ENCODE results near the gene DPYSL4.

DPYSL4 gene

GRCh38 chr10:132204781-132205473, 18.2 kb downstream of the DPYSL4 start:
- no peak for DNase-seq (ENCODE audit: low read depth, low spot score)
- H3K4me3 ChIP-seq (ENCODE audit: insufficient read length, low read depth): no peak overlapping the region
- no peak overlapping the region for H3K9ac ChIP-seq (ENCODE audit: insufficient read length, low read depth)
- H3K27me3 ChIP-seq (ENCODE audit: insufficient read depth, insufficient read length): no peaks in the 10 kb centered on the region
- no peaks in the 10 kb centered on the region for H3K9me3 ChIP-seq (ENCODE audit: insufficient read depth, low read length)
- peaks cover 3% of the 10 kb centered on the region for H3K4me1 ChIP-seq (ENCODE audit: insufficient read depth, insufficient read length)
- H3K36me3 ChIP-seq (ENCODE audit: insufficient read depth, insufficient read length, low read length): no peaks in the 10 kb centered on the region
- TF ChIP-seq YY1 (IDR thresholded peaks at IDR 0.05; ENCODE audit: insufficient read depth, insufficient read length) (no peak), SUZ12 (IDR thresholded peaks at IDR 0.05; ENCODE audit: extremely low read depth, insufficient read depth, insufficient read length) (no peak), ZNF274 (IDR thresholded peaks at IDR 0.05; ENCODE audit: low read depth, low read length) (no peak)

GRCh38 chr10:132205650-132206376, 19.1 kb downstream of the DPYSL4 start:
- H3K27me3 ChIP-seq (ENCODE audit: insufficient read depth, insufficient read length): no peaks in the 10 kb centered on the region
- DNase-seq (ENCODE audit: low read depth, low spot score): no peak
- H3K4me1 ChIP-seq (ENCODE audit: insufficient read depth, insufficient read length): peaks cover 3% of the 10 kb centered on the region
- TF ChIP-seq YY1 (IDR thresholded peaks at IDR 0.05; ENCODE audit: insufficient read depth, insufficient read length) (no peak), SUZ12 (IDR thresholded peaks at IDR 0.05; ENCODE audit: extremely low read depth, insufficient read depth, insufficient read length) (no peak)
- H3K9me3 ChIP-seq (ENCODE audit: insufficient read depth, low read length): no peaks in the 10 kb centered on the region
- no peaks in the 10 kb centered on the region for H3K36me3 ChIP-seq (ENCODE audit: insufficient read depth, insufficient read length, low read length)
- H3K9ac ChIP-seq (ENCODE audit: insufficient read length, low read depth): no peak overlapping the region
- H3K4me3 ChIP-seq (ENCODE audit: insufficient read length, low read depth): no peak overlapping the region

- Histone ChIP-seq H3K4me1 (ENCODE audit: insufficient read depth, insufficient read length) (peaks cover 3% of the 10 kb centered on the region), H3K4me3 (ENCODE audit: insufficient read length, low read depth) (no peak overlapping the region), H3K9me3 (ENCODE audit: insufficient read depth, low read length) (no peaks in the 10 kb centered on the region), H3K36me3 (ENCODE audit: insufficient read depth, insufficient read length, low read length) (no peaks in the 10 kb centered on the region), H3K27me3 (ENCODE audit: insufficient read depth, insufficient read length) (no peaks in the 10 kb centered on the region), H3K9ac (ENCODE audit: insufficient read length, low read depth) (no peak overlapping the region)
- TF ChIP-seq YY1 (IDR thresholded peaks at IDR 0.05; ENCODE audit: insufficient read depth, insufficient read length) (no peak), SUZ12 (IDR thresholded peaks at IDR 0.05; ENCODE audit: extremely low read depth, insufficient read depth, insufficient read length) (no peak), ZNF274 (IDR thresholded peaks at IDR 0.05; ENCODE audit: low read depth, low read length) (no peak)
- DNase-seq (ENCODE audit: low read depth, low spot score): no peak
Measured at GRCh38 chr10:132206377-132206745, 19.6 kb downstream of the DPYSL4 start.

GRCh38 chr10:132206806-132207535, 20.2 kb downstream of the DPYSL4 start:
- H3K4me1 ChIP-seq (ENCODE audit: insufficient read depth, insufficient read length): peaks cover 3% of the 10 kb centered on the region

GRCh38 chr10:132207536-132208461, 21.1 kb downstream of the DPYSL4 start:
- Histone ChIP-seq H3K4me3 (ENCODE audit: insufficient read length, low read depth) (no peak overlapping the region), H3K27me3 (ENCODE audit: insufficient read depth, insufficient read length) (no peaks in the 10 kb centered on the region), H3K9ac (ENCODE audit: insufficient read length, low read depth) (no peak overlapping the region), H3K36me3 (ENCODE audit: insufficient read depth, insufficient read length, low read length) (no peaks in the 10 kb centered on the region), H3K4me1 (ENCODE audit: insufficient read depth, insufficient read length) (peaks cover 3% of the 10 kb centered on the region), H3K9me3 (ENCODE audit: insufficient read depth, low read length) (no peaks in the 10 kb centered on the region)
- no peak for TF ChIP-seq ZNF274 (IDR thresholded peaks at IDR 0.05; ENCODE audit: low read depth, low read length)
- TF ChIP-seq SUZ12 (IDR thresholded peaks at IDR 0.05; ENCODE audit: extremely low read depth, insufficient read depth, insufficient read length): no peak
- no peak for TF ChIP-seq YY1 (IDR thresholded peaks at IDR 0.05; ENCODE audit: insufficient read depth, insufficient read length)
- DNase-seq (ENCODE audit: low read depth, low spot score): no peak

More at GRCh38 chr10:132206806-132207535, 20.2 kb downstream of the DPYSL4 start:
- H3K9me3 ChIP-seq (ENCODE audit: insufficient read depth, low read length): no peaks in the 10 kb centered on the region
- no peak overlapping the region for H3K4me3 ChIP-seq (ENCODE audit: insufficient read length, low read depth)
- no peak for TF ChIP-seq YY1 (IDR thresholded peaks at IDR 0.05; ENCODE audit: insufficient read depth, insufficient read length)
- TF ChIP-seq SUZ12 (IDR thresholded peaks at IDR 0.05; ENCODE audit: extremely low read depth, insufficient read depth, insufficient read length): no peak
- no peak for TF ChIP-seq ZNF274 (IDR thresholded peaks at IDR 0.05; ENCODE audit: low read depth, low read length)
- no peak overlapping the region for H3K9ac ChIP-seq (ENCODE audit: insufficient read length, low read depth)
- no peaks in the 10 kb centered on the region for H3K36me3 ChIP-seq (ENCODE audit: insufficient read depth, insufficient read length, low read length)
- H3K27me3 ChIP-seq (ENCODE audit: insufficient read depth, insufficient read length): no peaks in the 10 kb centered on the region
- no peak for DNase-seq (ENCODE audit: low read depth, low spot score)

- H3K9me3 ChIP-seq (ENCODE audit: insufficient read depth, low read length): no peaks in the 10 kb centered on the region
- no peak for DNase-seq (ENCODE audit: low read depth, low spot score)
- H3K36me3 ChIP-seq (ENCODE audit: insufficient read depth, insufficient read length, low read length): no peaks in the 10 kb centered on the region
- peaks cover 3% of the 10 kb centered on the region for H3K4me1 ChIP-seq (ENCODE audit: insufficient read depth, insufficient read length)
- H3K9ac ChIP-seq (ENCODE audit: insufficient read length, low read depth): no peak overlapping the region
- H3K27me3 ChIP-seq (ENCODE audit: insufficient read depth, insufficient read length): no peaks in the 10 kb centered on the region
- H3K4me3 ChIP-seq (ENCODE audit: insufficient read length, low read depth): no peak overlapping the region
- TF ChIP-seq YY1 (IDR thresholded peaks at IDR 0.05; ENCODE audit: insufficient read depth, insufficient read length) (no peak), SUZ12 (IDR thresholded peaks at IDR 0.05; ENCODE audit: extremely low read depth, insufficient read depth, insufficient read length) (no peak), ZNF274 (IDR thresholded peaks at IDR 0.05; ENCODE audit: low read depth, low read length) (no peak)
Measured at GRCh38 chr10:132208462-132209050, 21.8 kb downstream of the DPYSL4 start.
